Loucy (cell line): ENCODE data around the gene HMSD.

Experiments used
- H2AFZ ChIP-seq: fragments of 200-600 bp; sonication (generic); 2 replicates; pipeline ENCODE4 v1.6.0; 2016; ENCODE audit warnings: antibody characterized with exemption, mild to moderate bottlenecking, low read length, moderate library complexity
- H3F3A ChIP-seq: fragments of 200-600 bp; 2 replicates; pipeline ENCODE4 v1.6.0; 2016; ENCODE audit warnings: antibody characterized with exemption, low read depth, mild to moderate bottlenecking
- H3K27me3 ChIP-seq: fragments of 200-600 bp; sonication (generic); 2 replicates; pipeline ENCODE4 v1.6.1; 2014; ENCODE audit warnings: low read length, mild to moderate bottlenecking; ENCODE audit not compliant: insufficient read depth, poor library complexity, severe bottlenecking
- H3K36me3 ChIP-seq: fragments of 200-600 bp; sonication (generic); 2 replicates; pipeline ENCODE4 v1.6.1; 2016; ENCODE audit warnings: low read length; ENCODE audit not compliant: insufficient read depth
- H3K4me1 ChIP-seq: fragments of 200-600 bp; sonication (generic); 2 replicates; pipeline ENCODE4 v1.5.1; 2014; ENCODE audit warnings: low read length, mild to moderate bottlenecking; ENCODE audit not compliant: insufficient read depth, poor library complexity, severe bottlenecking
- H3K4me2 ChIP-seq: fragments of 200-600 bp; sonication (generic); 2 replicates; pipeline ENCODE4 v1.6.0; 2014; ENCODE audit warnings: antibody characterized with exemption, low read length, low read depth, mild to moderate bottlenecking; ENCODE audit not compliant: poor library complexity, severe bottlenecking
- H3K4me3 ChIP-seq: fragments of 200-600 bp; sonication (generic); 2 replicates; pipeline ENCODE4 v1.5.1; 2014; ENCODE audit warnings: low read length, mild to moderate bottlenecking, mixed read lengths; ENCODE audit not compliant: poor library complexity, severe bottlenecking
- H3K79me2 ChIP-seq: fragments of 200-600 bp; sonication (generic); 2 replicates; pipeline ENCODE4 v1.6.1; 2014; ENCODE audit warnings: low read length; ENCODE audit not compliant: insufficient read depth
- H3K9ac ChIP-seq: fragments of 200-600 bp; sonication (generic); 2 replicates; pipeline ENCODE4 v1.6.0; 2014; ENCODE audit warnings: mild to moderate bottlenecking, low read depth, low read length, moderate library complexity; ENCODE audit not compliant: poor library complexity, severe bottlenecking
- H3K9me2 ChIP-seq: fragments of 200-600 bp; sonication (generic); replicated peaks from 2 replicates; pipeline ENCODE4 v1.6.1; 2016; ENCODE audit warnings: low read depth, low read length, mixed read lengths
- H3K9me3 ChIP-seq: fragments of 200-600 bp; sonication (generic); 2 replicates; pipeline ENCODE4 v1.6.1; 2014; ENCODE audit warnings: mild to moderate bottlenecking, antibody characterized with exemption, low read length, low read depth; ENCODE audit not compliant: insufficient read depth
- H4K20me1 ChIP-seq: fragments of 200-600 bp; sonication (generic); 2 replicates; pipeline ENCODE4 v1.6.0; 2014; ENCODE audit warnings: antibody characterized with exemption, low read length, mild to moderate bottlenecking; ENCODE audit not compliant: insufficient read depth, poor library complexity, severe bottlenecking
- EZH2phosphoT487 ChIP-seq: fragments of 200-600 bp; IDR thresholded peaks from 2 replicates; pipeline ENCODE4 v1.6.1; 2018; ENCODE audit warnings: antibody characterized with exemption, mild to moderate bottlenecking, moderate library complexity, borderline replicate concordance
- TF ChIP-seq, protein P1 (sequence below): fragments of 200-600 bp; sonication (generic); conservative IDR thresholded peaks from 2 replicates; pipeline ENCODE4 v1.5.1; 2014; ENCODE audit warnings: mild to moderate bottlenecking, antibody characterized with exemption, low read length

The HMSD gene

DNA sequence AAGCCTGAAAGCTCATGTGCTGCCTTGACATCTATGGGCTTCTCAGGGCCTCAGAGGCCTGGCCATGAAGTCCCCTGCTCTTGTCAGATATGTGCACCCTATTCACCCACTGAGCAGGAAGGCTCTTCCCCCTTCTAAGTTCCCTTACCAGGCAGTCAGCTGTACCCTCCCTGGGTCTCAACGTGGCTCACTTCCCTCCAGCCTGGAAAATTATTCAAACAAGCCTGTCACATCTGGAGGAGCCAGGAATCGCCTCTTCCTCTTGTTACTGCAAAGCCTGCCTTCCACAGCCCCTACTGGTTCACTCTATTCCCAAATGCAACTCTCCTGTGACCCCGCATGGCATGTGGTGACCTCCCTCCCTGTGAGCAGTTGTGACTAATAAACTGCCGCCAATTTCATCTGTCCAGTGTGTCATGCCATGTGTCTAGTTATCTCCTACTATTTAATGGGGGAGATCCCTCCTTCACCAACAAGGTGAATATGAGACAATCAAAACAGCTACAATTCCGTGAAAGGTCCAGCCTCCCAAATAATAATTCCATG lies 12.4 kb downstream of the HMSD start:
- no peak overlapping the region for H3K4me3 ChIP-seq
- no peak overlapping the region for H3K9ac ChIP-seq
- H3F3A ChIP-seq, result no peaks in the 10 kb centered on the region
- H3K27me3 ChIP-seq, result peaks cover 7% of the 10 kb centered on the region
- H3K79me2 ChIP-seq, result no peaks in the 10 kb centered on the region
- H3K4me1 ChIP-seq, result no peaks in the 10 kb centered on the region
- H3K4me2 ChIP-seq, result no peak overlapping the region
- no peaks in the 10 kb centered on the region for H4K20me1 ChIP-seq
- H3K9me2 ChIP-seq, result no peaks in the 10 kb centered on the region
- H3K36me3 ChIP-seq, result no peaks in the 10 kb centered on the region
- TF ChIP-seq, protein P1, sequence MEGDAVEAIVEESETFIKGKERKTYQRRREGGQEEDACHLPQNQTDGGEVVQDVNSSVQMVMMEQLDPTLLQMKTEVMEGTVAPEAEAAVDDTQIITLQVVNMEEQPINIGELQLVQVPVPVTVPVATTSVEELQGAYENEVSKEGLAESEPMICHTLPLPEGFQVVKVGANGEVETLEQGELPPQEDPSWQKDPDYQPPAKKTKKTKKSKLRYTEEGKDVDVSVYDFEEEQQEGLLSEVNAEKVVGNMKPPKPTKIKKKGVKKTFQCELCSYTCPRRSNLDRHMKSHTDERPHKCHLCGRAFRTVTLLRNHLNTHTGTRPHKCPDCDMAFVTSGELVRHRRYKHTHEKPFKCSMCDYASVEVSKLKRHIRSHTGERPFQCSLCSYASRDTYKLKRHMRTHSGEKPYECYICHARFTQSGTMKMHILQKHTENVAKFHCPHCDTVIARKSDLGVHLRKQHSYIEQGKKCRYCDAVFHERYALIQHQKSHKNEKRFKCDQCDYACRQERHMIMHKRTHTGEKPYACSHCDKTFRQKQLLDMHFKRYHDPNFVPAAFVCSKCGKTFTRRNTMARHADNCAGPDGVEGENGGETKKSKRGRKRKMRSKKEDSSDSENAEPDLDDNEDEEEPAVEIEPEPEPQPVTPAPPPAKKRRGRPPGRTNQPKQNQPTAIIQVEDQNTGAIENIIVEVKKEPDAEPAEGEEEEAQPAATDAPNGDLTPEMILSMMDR, result no peak
- no peak overlapping the region for H2AFZ ChIP-seq
- no peaks in the 10 kb centered on the region for H3K9me3 ChIP-seq

GRCh38 chr18:63962137-63962536 lies 13.0 kb downstream of the HMSD start:
- no peaks in the 10 kb centered on the region for H3K79me2 ChIP-seq
- H3K9me2 ChIP-seq, result no peaks in the 10 kb centered on the region
- no peak overlapping the region for H3K4me2 ChIP-seq
- no peaks in the 10 kb centered on the region for H3F3A ChIP-seq
- H3K9me3 ChIP-seq, result no peaks in the 10 kb centered on the region
- no peak overlapping the region for H2AFZ ChIP-seq
- no peaks in the 10 kb centered on the region for H3K36me3 ChIP-seq
- TF ChIP-seq, protein P1, result no peak
- TF ChIP-seq EZH2phosphoT487, result no peak
- H4K20me1 ChIP-seq, result no peaks in the 10 kb centered on the region
- H3K27me3 ChIP-seq, result peaks cover 7% of the 10 kb centered on the region
- H3K9ac ChIP-seq, result no peak overlapping the region
- H3K4me1 ChIP-seq, result no peaks in the 10 kb centered on the region
- H3K4me3 ChIP-seq, result no peak overlapping the region

DNA sequence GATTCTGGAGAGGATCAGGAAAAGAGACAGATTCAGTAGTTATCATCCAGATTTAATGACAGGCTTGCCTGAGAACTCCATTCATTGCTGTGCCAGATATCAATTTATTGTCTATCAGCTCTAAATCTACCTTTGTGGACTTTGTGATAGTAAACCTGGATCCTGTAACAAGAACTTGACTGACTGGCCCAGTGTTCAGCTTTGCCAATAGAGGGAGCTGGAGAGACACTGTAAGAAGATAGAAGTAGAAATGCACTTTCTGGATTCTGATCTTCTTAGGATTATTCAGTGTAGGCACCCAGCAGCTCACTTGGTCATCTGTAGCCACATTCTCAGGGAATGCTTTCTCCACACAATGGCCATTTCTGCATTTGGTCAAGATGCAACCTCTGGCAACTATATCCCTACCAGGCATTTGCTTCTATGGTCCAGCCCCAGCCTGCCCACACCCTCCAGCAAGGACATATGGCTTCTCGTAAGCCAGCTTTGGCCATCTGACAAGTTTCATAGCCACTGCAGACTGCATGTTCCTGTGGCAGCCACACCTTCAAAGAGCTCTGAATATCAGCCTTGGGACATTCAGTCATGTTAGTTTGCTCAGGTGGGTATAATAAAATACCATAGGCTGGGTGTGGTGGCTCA lies 14.6 kb downstream of the HMSD start:
- H3K4me2 ChIP-seq, result no peak overlapping the region
- TF ChIP-seq, protein P1, result peak; percentile 85
- no peak for TF ChIP-seq EZH2phosphoT487
- no peaks in the 10 kb centered on the region for H3K4me1 ChIP-seq
- H3F3A ChIP-seq, result no peaks in the 10 kb centered on the region
- H3K9me2 ChIP-seq, result no peaks in the 10 kb centered on the region
- no peak overlapping the region for H3K9ac ChIP-seq
- H3K9me3 ChIP-seq, result no peaks in the 10 kb centered on the region
- no peaks in the 10 kb centered on the region for H4K20me1 ChIP-seq
- no peaks in the 10 kb centered on the region for H3K79me2 ChIP-seq
- no peak overlapping the region for H3K4me3 ChIP-seq
- H2AFZ ChIP-seq, result no peak overlapping the region
- peaks cover 21% of the 10 kb centered on the region for H3K27me3 ChIP-seq
- no peaks in the 10 kb centered on the region for H3K36me3 ChIP-seq
